RWPE1 (cell line): ENCODE results near the gene MEX3A.
"Not testable (repeated sequence)": the region's sequence is repeated elsewhere in the genome, so short reads cannot be mapped to it uniquely, and the experiment has no call there.

Source experiments
- CTCF ChIA-PET: fragments of 350-600 bp; sonication (Branson Sonifier 250); formaldehyde crosslinking; extraction: SDS; loops from one replicate; lab custom pipeline; 2021; lab: Yijun Ruan, JAX
- POLR2A ChIA-PET: fragments of 400-600 bp; formaldehyde crosslinking; extraction: SDS; loops from one replicate; lab custom pipeline; 2020; ENCODE audit warnings: antibody characterized with exemption; ENCODE audit not compliant: low non-redundant PET; lab: Yijun Ruan, JAX
- DNase-seq: peaks from one replicate; pipeline ENCODE4 v3.0.0; 2012; ENCODE audit warnings: low spot score
- H3K27ac ChIP-seq: fragments of 450-650 bp; 2 replicates; pipeline ENCODE4 v1.5.1; 2017
- CTCF ChIP-seq: fragments of 450-650 bp; conservative IDR thresholded peaks from 2 replicates; pipeline ENCODE4 v1.5.1; 2017; ENCODE audit warnings: low read depth, mild to moderate bottlenecking

Gene MEX3A

GRCh38 chr1:156126630-156127534 is 44.6 kb upstream of the MEX3A start:
- ChIA-PET POLR2A (interaction anchor here (0.6 to 3.7 kb wide), 5 partner anchors 8 to 34 kb away, joined by 3 to 12 read pairs (median 7); partner anchors contain the start of gene LMNA), CTCF (interaction anchor here (0.5 to 2.8 kb wide), 5 partner anchors 31 to 242 kb away, joined by 3 to 11 read pairs (median 4); no protein-coding TSS in a partner anchor)
- no peak for TF ChIP-seq CTCF
- H3K27ac ChIP-seq = peak overlapping the region; percentile 100
- DNase-seq = no peak

- TF ChIP-seq CTCF = peak; percentile 28; the same call in 1 of the 2 replicates
- H3K27ac ChIP-seq = peak overlapping the region; percentile 100
- POLR2A ChIA-PET = interaction anchor here (0.6 to 3.7 kb wide), 2 partner anchors 11 to 34 kb away, joined by 6 to 12 read pairs; partner anchors contain the start of gene LMNA
- CTCF ChIA-PET = interaction anchor here (1.0 to 2.8 kb wide), 3 partner anchors 30 to 227 kb away, joined by 4 to 11 read pairs (median 4); no protein-coding TSS in a partner anchor
- DNase-seq = peak; percentile 89
Measured at GRCh38 chr1:156126043-156126629, 43.9 kb upstream of the MEX3A start.

- DNase-seq = not testable (repeated sequence)
- H3K27ac ChIP-seq = peak overlapping the region; percentile 100
- ChIA-PET CTCF (interaction anchor here (1.0 to 2.8 kb wide), 3 partner anchors 29 to 227 kb away, joined by 4 to 11 read pairs (median 4); no protein-coding TSS in a partner anchor), POLR2A (interaction anchor here (3.7 kb wide), 1 partner anchor 11 kb away, joined by 12 read pairs; the partner anchor contains the start of gene LMNA)
Measured at GRCh38 chr1:156125544-156125943, 43.3 kb upstream of the MEX3A start.

GRCh38 chr1:156124557-156125483 is 42.6 kb upstream of the MEX3A start:
- DNase-seq = no peak
- POLR2A ChIA-PET = no interaction called here
- CTCF ChIA-PET = interaction anchor here (1.0 to 2.8 kb wide), 3 partner anchors 29 to 226 kb away, joined by 4 to 11 read pairs (median 4); no protein-coding TSS in a partner anchor

GRCh38 chr1:156123356-156124196 is 41.3 kb upstream of the MEX3A start:
- TF ChIP-seq CTCF = peak; percentile 18; the same call in 1 of the 2 replicates
- ChIA-PET CTCF (interaction anchor here (0.6 to 2.3 kb wide), 6 partner anchors 11 to 31 kb away, joined by 3 to 20 read pairs (median 4); no protein-coding TSS in a partner anchor), POLR2A (no interaction called here)
- H3K27ac ChIP-seq = peak overlapping the region; percentile 100
- peak; percentile 79 for DNase-seq

More at GRCh38 chr1:156124557-156125483, 42.6 kb upstream of the MEX3A start:
- H3K27ac ChIP-seq = peak overlapping the region; percentile 100
- no peak for TF ChIP-seq CTCF
